ENCODE results near the gene FADS6. TPM values are rescaled to one million over a fixed set of nuclear protein-coding genes. Genes with fewer than 3 reads are reported as not detected.

FADS6 gene
- total and polyA plus RNA-seq, 2 donors (not counting 3 experiments of a cell fraction or from before 2014, with no cell fraction given): not detected

- H3K4me1 ChIP-seq (ENCODE audit: control insufficient read depth, extremely low read depth, insufficient read depth, low read length): no peaks in the 10 kb centered on the region
- no peak overlapping the region for H3K27ac ChIP-seq (ENCODE audit: insufficient read depth, low read depth, low read length)
- no peak overlapping the region for H3K4me3 ChIP-seq (replicated peaks in 1 of 3; ENCODE audit: insufficient read depth in 1 of 3, low read depth in 1 of 3, low read length in 3 of 3)
- no peaks in the 10 kb centered on the region for H3K36me3 ChIP-seq (ENCODE audit: control insufficient read depth in 2 of 2, extremely low read depth in 1 of 2, insufficient read depth in 2 of 2, low read length in 2 of 2)
- H3K79me2 ChIP-seq (ENCODE audit: control insufficient read depth, insufficient read depth, low read length): no peaks in the 10 kb centered on the region
- no peak for FAIRE-seq
- no peak overlapping the region for H3K9ac ChIP-seq (replicated peaks; ENCODE audit: extremely low read depth, insufficient read depth, low read length)
- no peak overlapping the region for H2AFZ ChIP-seq (ENCODE audit: low read depth, low read length)
- intact Hi-C loops (cut with micrococcal nuclease): no loop called here
- no peak overlapping the region for H3K4me2 ChIP-seq (ENCODE audit: insufficient read depth, low read length)
- ChIA-PET CTCF (interaction anchor here (1.3 to 1.7 kb wide), 2 partner anchors 14 to 23 kb away, joined by 4 read pairs; partner anchors contain the start of gene OTOP2), POLR2A (interaction anchor here (0.6 kb wide), 1 partner anchor 354 kb away, joined by 3 read pairs; no protein-coding TSS in a partner anchor)
- H4K20me1 ChIP-seq (replicated peaks; ENCODE audit: control insufficient read depth, extremely low read depth, insufficient read depth, low read length): no peaks in the 10 kb centered on the region
- TF ChIP-seq EZH2 (IDR thresholded peaks at IDR 0.05; ENCODE audit: borderline replicate concordance, low read depth, low read length, severe bottlenecking) (no peak), POLR2A (IDR thresholded peaks at IDR 0.05; ENCODE audit: low read depth, low read length) (no peak), POLR2AphosphoS5 (IDR thresholded peaks at IDR 0.05; ENCODE audit: insufficient read depth, low read depth, low read length) (no peak), FOS (IDR thresholded peaks at IDR 0.05; ENCODE audit: borderline replicate concordance, insufficient read depth, low read length) (no peak), GATA2 (IDR thresholded peaks at IDR 0.05; ENCODE audit: insufficient read depth, insufficient read length, low read depth, low read length) (no peak), JUN (IDR thresholded peaks at IDR 0.05; ENCODE audit: borderline replicate concordance, insufficient read depth, insufficient read length, low read depth) (no peak), MYC (IDR thresholded peaks at IDR 0.05; ENCODE audit: low read depth, low read length) (no peak)
- TF ChIP-seq, protein P1, sequence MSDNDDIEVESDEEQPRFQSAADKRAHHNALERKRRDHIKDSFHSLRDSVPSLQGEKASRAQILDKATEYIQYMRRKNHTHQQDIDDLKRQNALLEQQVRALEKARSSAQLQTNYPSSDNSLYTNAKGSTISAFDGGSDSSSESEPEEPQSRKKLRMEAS (IDR thresholded peaks at IDR 0.05; ENCODE audit: insufficient read depth, insufficient read length): no peak
- TF ChIP-seq, protein P2, sequence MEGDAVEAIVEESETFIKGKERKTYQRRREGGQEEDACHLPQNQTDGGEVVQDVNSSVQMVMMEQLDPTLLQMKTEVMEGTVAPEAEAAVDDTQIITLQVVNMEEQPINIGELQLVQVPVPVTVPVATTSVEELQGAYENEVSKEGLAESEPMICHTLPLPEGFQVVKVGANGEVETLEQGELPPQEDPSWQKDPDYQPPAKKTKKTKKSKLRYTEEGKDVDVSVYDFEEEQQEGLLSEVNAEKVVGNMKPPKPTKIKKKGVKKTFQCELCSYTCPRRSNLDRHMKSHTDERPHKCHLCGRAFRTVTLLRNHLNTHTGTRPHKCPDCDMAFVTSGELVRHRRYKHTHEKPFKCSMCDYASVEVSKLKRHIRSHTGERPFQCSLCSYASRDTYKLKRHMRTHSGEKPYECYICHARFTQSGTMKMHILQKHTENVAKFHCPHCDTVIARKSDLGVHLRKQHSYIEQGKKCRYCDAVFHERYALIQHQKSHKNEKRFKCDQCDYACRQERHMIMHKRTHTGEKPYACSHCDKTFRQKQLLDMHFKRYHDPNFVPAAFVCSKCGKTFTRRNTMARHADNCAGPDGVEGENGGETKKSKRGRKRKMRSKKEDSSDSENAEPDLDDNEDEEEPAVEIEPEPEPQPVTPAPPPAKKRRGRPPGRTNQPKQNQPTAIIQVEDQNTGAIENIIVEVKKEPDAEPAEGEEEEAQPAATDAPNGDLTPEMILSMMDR (IDR thresholded peaks at IDR 0.05; ENCODE audit: extremely low read depth in 1 of 2, insufficient read depth in 1 of 2, low read depth in 1 of 2, low read length in 2 of 2): no peak
- no peaks in the 10 kb centered on the region for H3K9me3 ChIP-seq (replicated peaks; ENCODE audit: control insufficient read depth, insufficient read depth, low read length)
- dilution Hi-C loops (cut with MboI; ENCODE audit: extremely low pct_ligation_motif_present, low sequenced_read_pairs): no loop called here
- no TSS peak for BruUV-seq (replicated peaks)
- H3K9me1 ChIP-seq (replicated peaks; ENCODE audit: control insufficient read depth, extremely low read depth, insufficient read depth, low read length): no peaks in the 10 kb centered on the region
- DNase-seq (ENCODE audit: low read depth, low spot score): no peak
- H3K27me3 ChIP-seq (ENCODE audit: control insufficient read depth in 2 of 2, insufficient read depth in 2 of 2, low read length in 2 of 2): peaks cover 38 to 42% of the 10 kb centered on the region in 2 experiments
Observed at GRCh38 chr17:74938194-74938950, 44.9 kb upstream of the FADS6 start.

Data from endothelial cell of umbilical vein (primary cell).